NCI-H2171 (cell line): ENCODE measurements around the gene IFT80.

Experiments used
- DNase-seq: peaks from one replicate; lab custom pipeline; 2025; lab: John Stamatoyannopoulos, UW

IFT80 gene

DNA sequence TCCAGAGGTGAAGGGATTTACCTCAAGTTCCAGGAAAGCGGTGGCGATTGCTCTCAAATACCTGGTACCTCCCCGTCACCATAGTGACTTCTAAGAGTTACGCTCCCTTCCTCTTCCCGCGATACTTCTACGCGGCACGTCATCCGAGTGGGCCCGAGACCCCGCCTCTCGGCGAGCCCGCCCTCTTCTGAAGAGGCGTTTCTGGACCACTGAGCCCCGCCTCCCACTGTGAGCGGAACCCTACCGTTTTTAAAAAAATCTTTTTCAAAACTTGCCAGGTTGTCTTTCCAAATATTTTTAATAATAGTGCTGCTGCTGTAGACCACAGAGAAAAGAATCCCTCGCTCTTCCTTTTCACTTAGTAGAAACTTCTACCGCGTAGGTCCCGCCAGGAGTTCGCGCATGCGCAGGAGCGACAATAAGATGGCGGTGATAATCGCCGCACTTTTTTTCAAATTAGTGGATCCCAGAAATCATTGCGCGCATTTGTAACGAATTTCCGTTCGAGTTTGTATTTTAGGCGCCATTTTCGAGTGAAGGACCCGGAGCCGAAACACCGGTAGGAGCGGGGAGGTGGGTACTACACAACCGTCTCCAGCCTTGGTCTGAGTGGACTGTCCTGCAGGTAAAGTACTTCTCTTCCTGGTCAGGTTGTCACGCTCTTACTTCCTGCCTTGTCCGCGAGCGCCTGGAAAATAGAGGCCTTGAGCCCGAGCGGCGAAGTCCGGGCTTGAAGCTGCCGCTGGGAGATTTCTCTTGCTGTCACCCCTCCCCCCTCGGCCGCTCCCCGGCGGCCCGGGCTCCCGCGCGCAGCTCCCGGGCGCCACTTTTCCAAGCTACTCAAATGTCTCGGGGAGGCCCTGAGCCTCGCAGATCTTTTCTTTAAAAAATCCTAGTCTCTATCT is at the start of gene IFT80, which contains the start of gene SMC4:
Gene IFT80 (minus strand): TSS at position 101 of the 905 bp plus-strand sequence. CDS start 14,625 bp downstream, outside the sequence.
Gene SMC4 (plus strand): TSS at position 526 of the 905 bp plus-strand sequence. CDS start 1,177 bp downstream, outside the sequence.
- DNase-seq, result peak; percentile 96

DNA sequence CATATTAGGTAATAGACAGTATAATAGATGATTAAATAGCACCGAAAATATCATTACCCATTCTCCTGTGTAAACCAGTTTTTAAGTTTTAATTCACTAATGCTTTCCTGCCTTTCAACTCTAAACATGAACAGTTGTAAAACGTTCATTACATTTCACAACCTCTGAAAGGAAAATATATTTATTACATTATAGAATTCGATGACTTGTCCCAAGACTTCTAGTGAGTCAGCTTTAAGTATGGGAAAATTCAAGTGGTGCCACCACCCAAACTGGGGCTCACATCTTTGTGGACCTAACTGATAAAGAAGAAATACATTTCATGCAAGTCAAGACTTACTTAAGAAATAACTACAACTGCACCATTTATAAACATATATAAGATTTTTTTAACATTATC is 48.5 kb upstream of the IFT80 start:
- no peak for DNase-seq

DNA sequence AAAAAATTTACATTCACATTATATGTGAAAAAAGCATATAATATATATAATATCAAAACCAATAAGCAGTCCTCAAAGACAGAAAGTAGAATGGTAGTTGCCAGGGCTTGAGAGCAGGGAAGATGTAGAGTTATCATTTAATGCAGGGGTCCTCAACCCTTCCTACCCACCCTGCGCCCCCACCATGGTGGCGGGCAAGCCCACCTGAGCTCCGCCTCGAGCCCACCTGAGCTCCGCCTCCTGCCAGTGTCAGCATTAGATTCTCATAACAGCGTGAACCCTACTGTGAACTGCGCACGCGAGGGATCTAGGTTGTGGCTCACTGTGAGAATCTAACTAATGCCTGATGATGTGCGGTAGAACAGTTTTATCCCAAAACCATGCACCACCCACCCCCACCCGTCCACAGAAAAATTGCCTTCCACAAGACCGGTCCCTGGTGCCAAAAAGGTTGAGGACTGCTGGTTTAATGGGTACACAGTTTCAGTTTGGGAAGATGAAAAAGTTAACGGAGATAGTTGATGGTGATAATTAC is 47.6 kb upstream of the IFT80 start:
- no peak for DNase-seq

DNA sequence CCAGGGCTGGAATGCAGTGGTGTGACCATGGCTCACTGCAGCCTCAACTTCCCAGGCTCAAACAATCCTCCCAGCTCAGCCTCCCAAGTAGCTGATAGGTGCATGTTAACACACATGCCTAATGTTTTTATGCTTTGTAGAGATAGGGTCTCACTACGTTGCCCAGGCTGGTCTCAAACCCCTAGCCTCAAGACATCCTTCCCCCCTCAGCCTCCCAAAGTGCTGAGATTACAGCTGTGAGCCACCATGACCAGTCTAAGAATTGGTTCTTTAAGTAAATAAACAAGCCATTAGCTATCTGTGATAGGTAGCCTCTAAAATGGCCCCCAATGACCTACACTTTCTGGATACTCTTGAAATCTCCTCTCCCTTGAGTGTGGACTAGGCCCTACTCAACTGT is 46.8 kb upstream of the IFT80 start:
- DNase-seq, result no peak

DNA sequence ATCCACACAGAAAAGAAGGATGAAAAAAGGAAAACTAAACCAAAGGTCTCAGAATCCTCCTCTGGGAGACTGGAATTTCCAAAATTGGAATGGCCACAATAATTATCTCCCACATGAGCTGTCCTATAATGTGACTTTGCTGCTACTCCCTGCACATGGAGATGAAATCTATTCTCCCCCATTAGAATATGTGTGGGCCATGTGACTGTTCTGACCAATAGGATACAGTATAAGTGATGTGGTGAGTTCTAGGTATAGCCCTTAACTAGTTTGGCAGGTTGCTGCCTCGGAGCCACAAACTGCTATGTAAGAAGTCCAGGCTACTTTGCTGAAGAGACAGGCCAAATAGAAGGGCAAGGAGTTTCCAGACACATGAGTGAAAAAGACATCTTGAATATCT is 45.4 kb upstream of the IFT80 start:
- no peak for DNase-seq

DNA sequence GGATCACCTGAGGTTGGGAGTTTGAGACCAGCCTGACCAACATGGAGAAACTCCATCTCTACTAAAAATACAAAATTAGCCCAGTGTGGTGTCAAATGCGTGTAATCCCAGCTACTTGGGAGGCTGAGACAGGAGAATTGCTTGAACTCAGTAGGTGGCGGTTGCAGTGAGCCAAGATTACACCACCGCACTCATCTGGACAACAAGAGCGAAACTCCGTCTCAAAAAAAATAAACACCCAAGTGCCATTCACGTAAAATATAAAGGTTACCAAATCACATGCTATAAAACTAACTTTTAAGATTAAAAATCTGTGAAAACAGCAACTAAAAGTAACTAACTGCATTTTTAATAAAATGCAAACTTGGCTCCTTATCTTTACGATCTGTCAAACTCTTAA is 41.7 kb upstream of the IFT80 start:
- DNase-seq, result no peak

DNA sequence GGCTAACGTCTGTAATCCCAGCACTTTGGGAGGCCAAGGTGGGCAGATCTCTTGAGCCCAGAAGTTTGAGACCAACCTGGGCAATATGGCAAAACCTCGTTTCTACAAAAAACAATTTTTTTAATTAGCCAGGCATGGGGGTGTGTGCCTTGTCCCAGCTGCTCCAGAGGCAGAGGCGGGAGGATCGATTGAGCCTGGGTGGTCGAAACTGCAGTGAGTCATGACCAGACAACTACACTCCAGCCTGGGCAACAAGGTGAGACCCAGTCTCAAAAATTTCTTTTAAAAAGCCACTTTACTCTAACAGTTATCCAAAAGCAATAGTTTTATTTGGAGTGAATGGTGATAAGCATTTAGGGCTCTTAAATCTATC is 38.0 kb upstream of the IFT80 start:
- DNase-seq, result no peak

DNA sequence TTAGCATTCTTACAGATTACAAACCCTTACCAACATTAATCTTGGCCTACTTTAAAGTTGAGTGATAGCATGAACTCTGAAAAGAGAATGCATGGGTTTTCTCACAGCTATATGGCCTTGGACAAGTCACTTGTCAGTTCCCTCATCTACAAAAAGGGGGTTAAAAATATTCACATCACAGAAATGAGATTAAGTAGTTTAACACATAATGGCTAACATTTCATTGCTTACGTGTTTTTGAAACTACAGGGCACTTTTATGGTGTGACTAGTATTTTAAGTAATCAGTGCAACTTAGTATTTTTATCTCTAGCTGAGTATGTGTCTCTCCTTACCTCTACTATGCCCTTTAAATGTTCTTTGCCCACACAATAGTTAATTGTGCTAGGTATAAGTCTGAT is 36.7 kb upstream of the IFT80 start:
- DNase-seq, result no peak

DNA sequence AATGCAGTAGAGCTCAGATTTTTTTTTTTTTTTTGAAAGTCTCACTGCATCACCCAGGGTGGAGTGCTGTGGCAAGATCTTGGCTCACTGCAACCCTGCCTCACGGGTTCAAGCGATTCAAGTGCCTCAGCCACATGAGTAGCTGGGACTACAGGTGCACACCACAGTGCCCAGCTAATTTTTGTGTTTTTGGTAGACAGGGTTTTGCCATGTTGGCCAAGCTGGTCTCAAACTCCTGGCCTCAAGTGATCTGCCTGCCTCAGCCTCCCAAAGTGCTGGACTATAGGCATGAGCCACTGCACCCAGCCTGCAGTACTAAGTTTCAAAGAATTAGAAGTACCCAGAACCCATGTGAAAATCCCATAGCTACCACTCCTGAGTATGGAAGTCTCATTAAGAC is 36.1 kb upstream of the IFT80 start:
- no peak for DNase-seq

DNA sequence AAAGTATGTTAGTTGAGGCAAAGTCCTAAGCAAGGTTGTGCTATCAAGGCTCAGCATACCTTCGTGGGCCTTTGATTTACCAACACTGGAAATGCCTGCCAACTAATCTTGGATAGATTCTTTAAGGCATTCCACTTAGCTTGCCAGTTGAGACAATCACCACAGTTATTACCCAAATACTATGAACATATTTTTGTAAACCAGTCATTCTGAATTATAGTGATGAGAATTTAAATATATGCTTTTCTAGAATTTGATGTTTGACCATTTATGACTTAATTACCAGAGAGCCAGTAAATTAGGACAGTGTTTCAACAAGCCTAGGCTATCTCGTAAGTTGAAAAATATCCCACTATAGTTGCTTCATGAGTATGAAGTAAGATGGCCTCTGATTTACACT is 35.0 kb upstream of the IFT80 start:
- no peak for DNase-seq

DNA sequence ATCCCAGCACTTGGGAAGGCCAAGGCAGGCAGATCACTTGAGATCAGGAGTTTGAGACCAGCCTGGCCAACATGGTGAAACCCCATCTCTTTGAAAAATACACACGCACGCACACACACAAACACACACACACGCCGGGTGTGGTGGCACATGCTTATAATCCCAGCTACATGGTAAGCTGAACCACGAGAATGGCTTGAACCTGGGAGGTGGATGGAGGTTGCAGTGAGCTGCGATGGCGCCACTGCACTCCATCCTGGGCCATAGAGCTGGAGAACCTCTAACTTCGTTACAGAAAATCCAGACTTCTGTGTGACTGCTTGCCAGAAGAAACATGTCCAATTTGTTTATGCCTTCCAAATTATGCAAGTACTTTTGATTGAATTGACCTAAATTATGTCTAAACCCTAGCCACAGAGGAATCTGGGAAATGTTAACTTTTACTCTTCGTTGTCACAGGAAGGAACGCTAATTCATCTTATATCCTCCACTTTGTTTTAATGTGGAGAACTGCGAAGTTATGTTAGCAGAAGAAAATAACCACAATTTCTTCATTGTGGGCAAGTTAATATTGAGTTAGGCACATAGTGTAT is 28.9 kb upstream of the IFT80 start:
- no peak for DNase-seq

DNA sequence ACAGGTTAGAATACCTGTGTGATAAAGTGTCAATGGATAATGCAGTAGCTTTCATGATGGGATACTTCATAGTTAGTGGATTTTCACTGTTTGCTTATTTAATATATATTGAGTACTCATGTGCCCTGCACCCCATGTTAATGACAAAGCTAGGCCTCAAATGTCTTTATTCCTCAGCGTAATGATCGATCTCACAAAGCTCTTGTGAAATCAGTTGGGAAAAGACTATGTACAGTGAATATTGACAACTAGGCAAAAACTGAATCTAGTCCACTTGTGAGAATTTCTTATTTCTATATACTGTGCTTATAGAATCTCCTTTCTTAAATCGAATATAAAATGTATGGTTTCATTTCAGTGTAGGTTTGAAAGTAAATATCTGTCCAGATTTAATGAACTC is 18.3 kb upstream of the IFT80 start:
- DNase-seq, result no peak

DNA sequence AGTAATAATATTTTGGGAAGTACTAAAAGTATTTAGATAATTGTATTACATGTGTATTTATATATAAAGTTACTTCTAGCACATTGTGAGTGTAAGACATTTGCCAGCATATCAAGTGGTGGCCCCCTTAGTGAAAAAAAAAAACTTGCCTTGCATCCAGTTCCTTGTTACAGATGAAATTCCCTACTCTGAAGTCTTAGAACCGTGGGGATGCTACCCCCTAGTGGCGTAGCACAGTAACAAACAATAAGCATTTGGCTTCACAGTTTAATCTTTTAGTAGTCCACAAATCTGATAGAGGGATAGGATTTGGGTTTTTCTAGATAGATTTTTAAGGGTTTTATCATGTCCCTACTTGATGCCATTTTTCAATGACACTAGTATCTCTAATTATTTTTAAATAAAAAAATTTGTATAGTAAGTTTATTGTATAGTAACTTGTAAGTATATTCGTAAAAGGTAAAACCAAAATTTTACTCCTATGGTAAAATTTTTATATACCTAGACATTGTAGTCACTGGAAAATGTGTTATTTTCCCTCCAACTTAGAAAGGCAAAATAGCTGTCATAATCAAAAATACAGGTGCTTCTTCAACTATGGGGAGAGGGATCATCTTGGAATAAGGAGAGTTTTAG is 14.7 kb upstream of the IFT80 start:
- peak; percentile 54 for DNase-seq

DNA sequence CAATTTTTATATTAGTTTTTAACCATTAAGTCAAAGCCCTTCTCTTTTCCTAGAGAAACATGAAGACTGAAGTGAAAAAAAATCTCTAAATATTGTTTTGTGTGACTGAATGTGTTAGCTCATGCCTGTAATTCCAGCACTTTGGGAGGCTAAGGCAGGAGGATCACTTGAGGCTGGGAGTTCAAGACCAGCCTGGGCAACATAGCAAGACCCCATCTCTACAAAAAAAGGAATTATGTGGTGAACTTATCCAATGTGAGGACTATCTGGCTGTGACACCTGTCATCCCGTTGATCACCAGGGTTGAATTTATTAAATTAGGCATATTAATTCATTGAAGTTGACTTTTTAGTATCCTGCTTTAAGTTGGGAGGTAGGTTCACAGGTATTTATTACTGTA is 13.5 kb upstream of the IFT80 start:
- no peak for DNase-seq

DNA sequence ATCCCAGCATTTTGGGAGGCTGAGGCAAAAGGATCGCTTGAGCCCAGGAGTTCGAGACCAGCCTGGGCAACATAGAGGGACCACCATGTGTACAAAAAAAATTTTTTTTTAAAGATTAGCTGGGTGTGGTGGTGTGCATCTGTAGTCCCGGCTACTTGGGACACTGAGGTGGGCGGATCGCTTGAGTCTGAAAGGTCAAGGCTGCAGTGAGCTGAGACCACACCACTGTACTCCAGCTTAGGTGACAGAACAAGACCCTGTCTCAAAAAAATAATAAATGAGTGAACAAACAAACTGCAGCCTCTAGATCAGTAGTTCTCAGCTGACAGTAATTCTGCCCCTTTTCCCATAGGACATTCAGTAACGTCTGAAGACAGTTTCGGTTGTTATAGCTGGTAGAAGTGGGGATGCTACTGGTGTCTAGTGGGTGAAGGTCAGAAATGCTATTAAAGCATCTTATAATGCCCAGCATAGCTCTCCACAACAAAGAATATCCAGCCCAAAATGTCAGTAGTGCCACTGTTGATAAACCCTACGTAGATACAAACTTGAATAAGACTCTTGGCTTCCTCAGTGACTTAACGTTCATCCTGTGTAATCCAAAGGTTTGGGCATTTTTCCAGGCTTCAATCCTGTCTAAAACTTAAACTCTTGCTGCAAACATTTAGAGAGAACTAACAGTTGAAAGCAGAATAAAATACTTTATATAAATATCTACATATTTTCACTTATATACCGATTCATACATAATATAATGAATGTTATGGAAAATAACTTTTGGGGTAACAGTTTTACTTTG is 11.0 kb upstream of the IFT80 start:
- DNase-seq, result no peak

DNA sequence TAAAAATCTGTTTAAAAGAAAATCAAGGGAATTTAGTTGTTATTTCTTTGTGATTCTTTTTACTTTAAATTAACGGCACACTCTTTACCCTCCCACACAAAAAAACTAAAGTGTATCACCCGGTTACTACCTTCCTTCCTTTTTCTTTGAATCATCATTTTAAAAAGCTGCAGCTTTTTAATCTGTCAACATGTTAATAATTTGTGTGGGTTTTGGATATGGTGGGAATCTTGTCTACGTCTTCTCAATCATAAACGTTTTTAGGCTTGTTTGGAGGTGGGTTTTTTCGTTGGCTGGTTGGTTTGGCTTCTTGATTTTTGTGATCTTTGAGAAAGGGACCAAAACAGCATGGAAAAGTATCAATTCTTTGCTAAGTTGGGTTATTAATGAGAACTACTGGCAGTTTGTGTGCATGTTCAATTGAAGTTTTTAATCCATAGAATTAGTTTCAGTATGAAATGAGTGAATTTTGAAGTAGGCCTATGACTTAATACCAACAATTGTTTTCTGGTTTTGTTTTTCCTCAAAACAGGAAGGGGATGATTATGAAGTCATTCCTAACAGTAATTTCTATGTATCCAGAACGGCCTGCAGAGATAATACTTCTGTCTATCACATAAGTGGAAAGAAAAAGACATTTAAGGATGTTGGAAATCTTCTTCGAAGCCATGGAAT is 4.9 kb upstream of the IFT80 start:
- no peak for DNase-seq

DNA sequence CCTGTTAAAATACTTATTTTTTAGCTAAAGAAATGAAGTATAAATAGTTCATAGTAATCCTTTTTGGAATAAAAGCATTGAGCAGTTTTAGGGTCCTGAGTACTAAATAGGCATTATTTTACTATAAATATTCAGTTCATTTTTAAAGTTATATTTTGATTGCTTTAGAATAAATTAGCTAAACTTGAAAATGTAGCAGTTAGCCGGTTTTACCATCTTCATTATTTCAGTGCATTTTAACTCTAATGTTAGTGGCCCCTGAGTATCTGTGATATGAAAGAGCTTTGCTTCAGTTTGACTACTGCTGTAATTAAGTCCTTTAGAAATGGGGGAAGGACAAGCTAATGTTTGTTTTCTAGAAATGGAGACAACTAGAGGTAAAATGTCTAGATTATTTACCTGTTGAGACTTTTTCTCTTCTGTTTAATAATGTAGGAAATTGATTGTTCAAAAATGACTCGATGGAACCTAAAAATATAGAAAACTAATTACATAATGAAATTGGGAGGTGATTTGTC is 4.1 kb upstream of the IFT80 start:
- no peak for DNase-seq

DNA sequence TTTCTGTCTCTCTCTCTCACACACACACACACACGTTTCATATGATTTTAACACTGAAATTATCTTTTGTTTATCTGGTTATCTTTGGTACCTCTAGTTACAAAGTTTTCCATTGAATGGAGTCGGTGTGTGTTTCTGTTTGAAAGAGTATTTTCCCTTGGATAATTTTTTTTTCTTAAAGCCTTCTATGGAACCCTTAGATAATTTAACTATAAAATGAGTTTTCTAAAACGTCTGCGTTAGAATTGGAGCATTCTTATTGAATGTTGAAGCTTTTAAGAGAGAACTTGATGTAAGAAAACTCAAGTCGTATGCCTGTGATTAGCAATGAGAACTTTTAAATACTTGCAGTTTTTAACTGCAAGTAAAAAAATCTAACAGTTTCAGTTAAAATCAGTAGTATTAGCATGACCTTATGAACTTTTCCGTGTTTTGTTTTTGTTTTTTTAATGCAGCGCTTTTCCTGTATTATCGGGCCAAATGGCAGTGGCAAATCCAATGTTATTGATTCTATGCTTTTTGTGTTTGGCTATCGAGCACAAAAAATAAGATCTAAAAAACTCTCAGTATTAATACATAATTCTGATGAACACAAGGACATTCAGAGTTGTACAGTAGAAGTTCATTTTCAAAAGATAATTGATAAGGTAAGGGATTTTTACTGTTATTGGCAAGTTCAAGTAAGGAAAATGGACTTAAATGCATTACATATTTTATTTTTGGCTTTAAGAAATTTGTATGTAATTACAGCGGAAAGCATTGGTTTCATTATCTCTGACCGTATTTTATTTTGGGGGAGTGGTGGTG is 3.4 kb upstream of the IFT80 start:
- no peak for DNase-seq

DNA sequence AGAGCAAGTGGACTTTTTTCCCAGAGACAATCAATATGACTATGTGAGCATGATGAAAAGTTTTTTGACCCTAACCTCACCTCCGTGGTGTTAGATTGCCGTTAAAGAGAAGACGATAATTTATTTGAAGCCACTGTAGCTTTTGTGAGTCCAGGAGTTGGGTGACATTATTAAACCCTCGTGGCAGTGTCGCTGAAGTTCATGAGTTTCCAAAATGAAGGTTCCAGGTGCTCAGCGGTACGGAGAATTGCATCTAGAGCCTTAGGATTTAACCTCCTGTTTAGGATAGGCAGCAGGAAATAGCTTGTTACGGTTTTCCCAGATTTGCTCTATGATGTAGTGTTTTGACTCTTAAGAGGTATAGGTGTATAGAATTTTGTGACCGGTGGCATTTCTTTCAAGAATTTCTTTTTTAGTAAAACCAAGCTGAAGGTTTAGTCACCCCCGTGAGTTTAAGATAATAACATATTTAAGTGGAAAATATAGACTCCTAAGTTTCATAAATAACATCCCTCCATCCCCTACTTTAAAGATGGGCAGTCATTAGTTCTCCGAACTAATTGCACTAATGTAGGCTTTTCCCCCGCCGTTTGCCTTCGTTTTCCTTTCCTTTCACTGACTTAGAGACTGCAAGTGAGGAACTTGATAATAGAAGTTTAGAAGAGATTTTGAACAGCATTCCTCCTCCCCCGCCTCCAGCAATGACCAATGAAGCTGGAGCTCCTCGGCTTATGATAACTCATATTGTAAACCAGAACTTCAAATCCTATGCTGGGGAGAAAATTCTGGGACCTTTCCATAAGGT is 2.5 kb upstream of the IFT80 start:
- no peak for DNase-seq
